ENCODE data around the gene SSC5D. TPM values are rescaled to one million over a fixed set of nuclear protein-coding genes. Genes with fewer than 3 reads are reported as not detected.

Gene SSC5D
- total RNA-seq, 1 donor from 2014 or later: 0.20 TPM

GRCh38 chr19:55553217-55554182 is 65.3 kb downstream of the SSC5D start:
- H3K4me1 Mint-ChIP-seq: peaks cover 2% of the 10 kb centered on the region
- H3K9me3 Mint-ChIP-seq: no peaks in the 10 kb centered on the region
- H3K27ac Mint-ChIP-seq: no peak overlapping the region
- no peak overlapping the region for H3K4me3 Mint-ChIP-seq
- no peaks in the 10 kb centered on the region for H3K36me3 Mint-ChIP-seq (ENCODE audit: low read depth)
- ATAC-seq (ENCODE audit: low read depth) (no peak), DNase-seq (no peak)
- TF ChIP-seq, protein P1, sequence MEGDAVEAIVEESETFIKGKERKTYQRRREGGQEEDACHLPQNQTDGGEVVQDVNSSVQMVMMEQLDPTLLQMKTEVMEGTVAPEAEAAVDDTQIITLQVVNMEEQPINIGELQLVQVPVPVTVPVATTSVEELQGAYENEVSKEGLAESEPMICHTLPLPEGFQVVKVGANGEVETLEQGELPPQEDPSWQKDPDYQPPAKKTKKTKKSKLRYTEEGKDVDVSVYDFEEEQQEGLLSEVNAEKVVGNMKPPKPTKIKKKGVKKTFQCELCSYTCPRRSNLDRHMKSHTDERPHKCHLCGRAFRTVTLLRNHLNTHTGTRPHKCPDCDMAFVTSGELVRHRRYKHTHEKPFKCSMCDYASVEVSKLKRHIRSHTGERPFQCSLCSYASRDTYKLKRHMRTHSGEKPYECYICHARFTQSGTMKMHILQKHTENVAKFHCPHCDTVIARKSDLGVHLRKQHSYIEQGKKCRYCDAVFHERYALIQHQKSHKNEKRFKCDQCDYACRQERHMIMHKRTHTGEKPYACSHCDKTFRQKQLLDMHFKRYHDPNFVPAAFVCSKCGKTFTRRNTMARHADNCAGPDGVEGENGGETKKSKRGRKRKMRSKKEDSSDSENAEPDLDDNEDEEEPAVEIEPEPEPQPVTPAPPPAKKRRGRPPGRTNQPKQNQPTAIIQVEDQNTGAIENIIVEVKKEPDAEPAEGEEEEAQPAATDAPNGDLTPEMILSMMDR (IDR thresholded peaks at IDR 0.05): no peak
- POLR2A ChIA-PET: interaction anchor here (0.7 kb wide), 1 partner anchor 1698 kb away, joined by 4 read pairs; no protein-coding TSS in a partner anchor
- CTCF ChIA-PET: no interaction called here
- H3K27me3 Mint-ChIP-seq: peaks cover 15% of the 10 kb centered on the region
- intact Hi-C loops (cut with micrococcal nuclease): no loop called here

GRCh38 chr19:55554302-55554701 is 66.1 kb downstream of the SSC5D start:
- POLR2A ChIA-PET: no interaction called here
- CTCF ChIA-PET: no interaction called here
- no peak overlapping the region for H3K4me3 Mint-ChIP-seq
- no peak for ATAC-seq (ENCODE audit: low read depth)
- intact Hi-C loops (cut with micrococcal nuclease): no loop called here
- no peak overlapping the region for H3K27ac Mint-ChIP-seq
- peaks cover 2% of the 10 kb centered on the region for H3K4me1 Mint-ChIP-seq
- TF ChIP-seq, protein P1 (IDR thresholded peaks at IDR 0.05): no peak
- H3K36me3 Mint-ChIP-seq (ENCODE audit: low read depth): no peaks in the 10 kb centered on the region
- peaks cover 15% of the 10 kb centered on the region for H3K27me3 Mint-ChIP-seq
- no peaks in the 10 kb centered on the region for H3K9me3 Mint-ChIP-seq
- no peak for DNase-seq

DNA sequence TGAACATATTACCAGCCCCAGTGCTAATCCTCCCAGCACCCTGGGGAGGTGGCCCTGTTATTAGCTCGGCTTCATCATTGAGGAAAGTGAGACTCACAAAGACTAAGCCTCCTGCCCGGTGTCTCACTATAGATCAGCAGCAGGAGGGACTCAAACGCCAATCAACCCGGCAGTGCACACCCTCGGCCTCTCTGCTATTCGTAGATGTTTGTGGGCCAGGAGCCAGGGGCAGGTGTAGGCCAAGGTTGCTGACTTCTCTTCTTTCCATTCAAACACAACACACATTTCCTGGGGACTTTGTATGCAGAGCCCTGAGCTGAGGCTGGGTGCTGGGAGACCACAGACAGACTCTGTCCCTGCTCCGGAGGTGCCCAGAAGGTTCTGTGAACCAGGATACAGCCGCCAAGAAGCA is 66.5 kb downstream of the SSC5D start:
- H3K36me3 Mint-ChIP-seq (ENCODE audit: low read depth): no peaks in the 10 kb centered on the region
- no peak overlapping the region for H3K4me3 Mint-ChIP-seq

GRCh38 chr19:55559684-55560083 is 71.4 kb downstream of the SSC5D start:
- TF ChIP-seq, protein P1 (IDR thresholded peaks at IDR 0.05): no peak
- ChIA-PET CTCF (no interaction called here), POLR2A (no interaction called here)
- Mint-ChIP-seq H3K27me3 (peaks cover 11% of the 10 kb centered on the region), H3K4me3 (no peak overlapping the region), H3K4me1 (no peaks in the 10 kb centered on the region), H3K36me3 (ENCODE audit: low read depth) (no peaks in the 10 kb centered on the region), H3K9me3 (no peaks in the 10 kb centered on the region), H3K27ac (no peak overlapping the region)
- intact Hi-C loops (cut with micrococcal nuclease): no loop called here
- DNase-seq (no peak), ATAC-seq (ENCODE audit: low read depth) (no peak)

More for the DNA sequence above, 66.5 kb downstream of the SSC5D start:
- DNase-seq (no peak), ATAC-seq (ENCODE audit: low read depth) (no peak)
- Mint-ChIP-seq H3K27ac (no peak overlapping the region), H3K9me3 (no peaks in the 10 kb centered on the region), H3K27me3 (peaks cover 14% of the 10 kb centered on the region), H3K4me1 (no peaks in the 10 kb centered on the region)
- intact Hi-C loops (cut with micrococcal nuclease): no loop called here
- CTCF ChIA-PET: no interaction called here
- POLR2A ChIA-PET: no interaction called here
- TF ChIP-seq, protein P1 (IDR thresholded peaks at IDR 0.05): no peak

GRCh38 chr19:55563261-55563690 is 75.0 kb downstream of the SSC5D start:
- POLR2A ChIA-PET: no interaction called here
- no peak overlapping the region for H3K4me3 Mint-ChIP-seq
- no peaks in the 10 kb centered on the region for H3K4me1 Mint-ChIP-seq
- DNase-seq: no peak
- TF ChIP-seq, protein P1 (IDR thresholded peaks at IDR 0.05): no peak
- CTCF ChIA-PET: no interaction called here
- no peaks in the 10 kb centered on the region for H3K9me3 Mint-ChIP-seq
- H3K27ac Mint-ChIP-seq: no peak overlapping the region
- H3K27me3 Mint-ChIP-seq: peaks cover 13% of the 10 kb centered on the region
- H3K36me3 Mint-ChIP-seq (ENCODE audit: low read depth): no peaks in the 10 kb centered on the region
- ATAC-seq (ENCODE audit: low read depth): no peak
- intact Hi-C loops (cut with micrococcal nuclease): no loop called here
